Activated CD4-positive, alpha-beta T cell treated with anti-CD3 and anti-CD28 coated beads, Interleukin-2, amount 10 ng/mL, durations not matched to agents 7 days and 5 days (primary cell): Measurements from ENCODE around the gene ZBP1. TPM values are rescaled to one million over a fixed set of nuclear protein-coding genes. Genes with fewer than 3 reads are reported as not detected.

Experiments
- CTCF ChIA-PET: fragments of 350-600 bp; sonication (Branson Sonifier 250); formaldehyde crosslinking; loops from one replicate; lab custom pipeline; 2021; ENCODE audit warnings: antibody characterized with exemption; lab: Charles Lee
- POLR2A ChIA-PET: fragments of 350-600 bp; sonication (Branson Sonifier 250); formaldehyde crosslinking; loops from one replicate; lab custom pipeline; 2021; ENCODE audit warnings: antibody characterized with exemption; lab: Charles Lee
- DNase-seq: peaks from one replicate; pipeline ENCODE4 v3.0.0-alpha.2; 2020
- H3K27ac Mint-ChIP-seq: one replicate; pipeline ENCODE4 v1.8.0; 2021; ENCODE audit warnings: mild to moderate bottlenecking, moderate library complexity, mixed read lengths
- H3K27me3 Mint-ChIP-seq: one replicate; pipeline ENCODE4 v1.8.0; 2021; ENCODE audit warnings: mixed read lengths
- H3K36me3 Mint-ChIP-seq: one replicate; pipeline ENCODE4 v1.8.0; 2021; ENCODE audit warnings: low read depth, mixed read lengths
- H3K4me1 Mint-ChIP-seq: one replicate; pipeline ENCODE4 v1.8.0; 2021; ENCODE audit warnings: mixed read lengths
- H3K4me3 Mint-ChIP-seq: one replicate; pipeline ENCODE4 v1.8.0; 2021; ENCODE audit warnings: mild to moderate bottlenecking, moderate library complexity, mixed read lengths
- H3K9me3 Mint-ChIP-seq: one replicate; pipeline ENCODE4 v1.8.0; 2021; ENCODE audit warnings: mixed read lengths
- total RNA-seq, 2 experiments: library from RNA; stranded (reverse); gene quantifications; one replicate each; pipeline ENCODE4 v1.2.3, GENCODE V29; 2021

ZBP1 gene
- total RNA-seq, 2 experiments from 2014 or later = 28.3 to 31.4 TPM

DNA sequence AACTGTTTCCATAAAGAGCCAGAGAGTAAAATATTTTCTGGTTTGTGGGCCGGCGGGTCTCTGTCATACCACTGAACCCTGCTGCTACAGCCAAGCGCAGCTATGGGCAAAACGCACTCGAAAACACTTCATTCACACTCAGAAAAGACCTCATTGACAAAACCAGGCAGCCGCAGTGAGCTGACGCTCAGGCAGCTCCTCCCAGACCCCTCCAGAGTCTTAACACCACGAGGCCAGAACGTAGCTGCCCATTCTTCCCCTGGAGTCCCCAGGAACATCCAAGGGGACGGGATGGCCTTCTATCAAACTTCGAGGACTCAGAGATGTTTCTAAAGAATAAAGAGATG, 35.6 kb upstream of the ZBP1 start:
- no peak for DNase-seq
- H3K27ac Mint-ChIP-seq = no peak overlapping the region
- H3K4me3 Mint-ChIP-seq = no peak overlapping the region
- ChIA-PET POLR2A (no interaction called here), CTCF (no interaction called here)
- peaks cover 20% of the 10 kb centered on the region for H3K4me1 Mint-ChIP-seq
- H3K36me3 Mint-ChIP-seq = peaks cover 2% of the 10 kb centered on the region
- peaks cover 5% of the 10 kb centered on the region for H3K9me3 Mint-ChIP-seq
- no peaks in the 10 kb centered on the region for H3K27me3 Mint-ChIP-seq

DNA sequence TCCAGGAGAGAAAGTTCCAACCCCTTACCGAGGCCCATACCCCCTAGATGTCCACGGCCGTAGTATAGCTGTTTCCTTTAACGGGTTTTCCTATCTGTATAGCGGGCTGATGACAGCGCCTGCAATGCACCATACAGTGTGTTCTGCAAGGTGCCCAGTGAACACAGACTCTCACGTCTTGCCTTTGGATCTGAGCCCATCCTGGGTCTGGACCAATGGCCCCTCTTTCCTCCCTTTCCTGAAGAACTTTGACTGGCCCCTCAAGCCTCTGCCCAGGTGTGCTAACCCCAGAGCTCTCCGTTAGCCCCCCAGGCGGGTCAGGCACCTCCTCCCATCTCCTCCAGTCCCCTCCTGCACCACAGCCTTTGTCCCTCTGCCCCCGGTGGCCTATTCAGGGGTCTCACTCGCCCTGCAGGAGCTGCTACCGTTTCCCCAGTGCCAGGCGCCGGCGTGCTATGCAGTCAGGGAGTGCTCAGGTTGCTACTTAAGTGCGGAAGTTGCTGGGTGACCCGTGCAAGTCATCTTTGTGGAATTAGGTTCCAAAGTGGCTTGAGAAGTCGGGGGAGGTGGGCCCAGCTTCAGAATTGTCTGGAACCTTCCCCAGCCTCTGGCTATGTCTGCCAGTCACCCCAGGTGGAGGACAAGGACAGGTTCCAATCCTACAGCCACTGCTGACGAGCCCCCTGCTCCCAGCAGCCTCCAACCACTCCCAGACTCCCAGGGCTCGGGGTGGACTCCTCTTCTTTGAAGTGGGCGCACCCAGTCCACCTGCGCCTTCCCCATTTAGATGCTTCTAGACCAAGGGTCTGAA, 35.0 kb upstream of the ZBP1 start:
- H3K4me1 Mint-ChIP-seq = peaks cover 20% of the 10 kb centered on the region
- peaks cover 2% of the 10 kb centered on the region for H3K36me3 Mint-ChIP-seq
- no peak overlapping the region for H3K27ac Mint-ChIP-seq
- peaks cover 5% of the 10 kb centered on the region for H3K9me3 Mint-ChIP-seq
- no peak overlapping the region for H3K4me3 Mint-ChIP-seq
- no peak for DNase-seq
- CTCF ChIA-PET = interaction anchor here (0.6 to 1.9 kb wide), 3 partner anchors 13 to 53 kb away, joined by 3 to 4 read pairs (median 3); no protein-coding TSS in a partner anchor
- H3K27me3 Mint-ChIP-seq = peaks cover 2% of the 10 kb centered on the region
- POLR2A ChIA-PET = no interaction called here

DNA sequence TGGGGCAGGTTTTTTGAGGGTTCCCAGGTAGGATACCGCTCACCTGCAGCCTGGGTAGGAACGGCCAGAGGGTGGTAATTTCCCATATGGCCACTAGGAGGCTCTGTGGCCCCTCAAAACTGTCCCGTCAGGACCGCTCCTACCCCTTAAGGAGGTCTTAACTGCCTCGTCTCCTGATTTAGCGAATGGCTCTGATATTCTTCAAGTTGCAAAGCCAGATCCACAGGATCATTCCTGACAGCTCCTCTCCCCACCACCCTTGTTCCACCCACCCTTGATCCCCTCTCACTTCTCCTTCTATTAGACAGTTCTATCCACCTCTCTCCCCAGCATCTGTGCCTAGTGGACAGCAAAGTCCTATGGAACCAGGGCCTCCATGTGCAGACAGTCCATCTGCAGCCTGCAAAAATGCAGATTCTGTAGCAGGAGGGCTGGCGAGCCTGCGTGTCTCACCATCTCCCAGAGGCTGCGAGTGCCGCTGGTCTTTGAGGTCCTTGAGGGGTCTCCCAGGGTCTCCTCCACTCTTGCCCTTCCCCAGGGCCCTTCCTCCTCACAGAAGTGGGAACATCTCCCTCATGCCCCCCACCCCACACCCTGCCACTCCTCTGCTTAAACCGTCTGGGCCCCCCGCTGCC, 34.3 kb upstream of the ZBP1 start:
- Mint-ChIP-seq H3K36me3 (peaks cover 2% of the 10 kb centered on the region), H3K27ac (no peak overlapping the region)
- POLR2A ChIA-PET = no interaction called here

DNA sequence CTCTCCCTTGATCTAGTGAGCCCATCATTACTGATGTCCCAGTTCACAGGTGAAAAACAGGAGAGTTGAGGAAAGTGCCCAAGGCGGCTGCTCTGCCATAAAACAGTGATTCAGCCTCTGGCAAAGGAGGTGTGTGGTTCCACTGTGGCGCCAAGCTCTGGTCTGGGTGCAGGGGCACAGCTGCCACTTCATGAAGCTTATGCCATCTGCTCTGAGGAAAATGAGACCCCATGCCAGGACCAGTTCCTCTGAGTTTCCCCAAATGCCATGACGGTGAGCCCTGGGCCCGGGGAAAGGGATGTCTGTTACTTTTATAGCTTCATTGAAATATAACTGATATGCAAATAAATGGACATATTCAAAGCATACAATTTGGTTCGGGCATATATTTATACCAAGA, 33.7 kb upstream of the ZBP1 start:
- Mint-ChIP-seq H3K27me3 (peaks cover 3% of the 10 kb centered on the region), H3K9me3 (peaks cover 5% of the 10 kb centered on the region), H3K27ac (no peak overlapping the region), H3K4me1 (peaks cover 17% of the 10 kb centered on the region), H3K36me3 (peaks cover 2% of the 10 kb centered on the region), H3K4me3 (no peak overlapping the region)
- no peak for DNase-seq
- CTCF ChIA-PET = interaction anchor here (0.6 to 1.9 kb wide), 10 partner anchors 16 to 533 kb away, joined by 3 to 8 read pairs (median 4); partner anchors contain the start of gene ZBP1
- POLR2A ChIA-PET = no interaction called here

More for the DNA sequence above, 34.3 kb upstream of the ZBP1 start:
- Mint-ChIP-seq H3K27me3 (peaks cover 3% of the 10 kb centered on the region), H3K4me1 (peaks cover 20% of the 10 kb centered on the region), H3K9me3 (peaks cover 5% of the 10 kb centered on the region), H3K4me3 (no peak overlapping the region)
- DNase-seq = peak; percentile 61
- CTCF ChIA-PET = interaction anchor here (0.6 to 1.9 kb wide), 9 partner anchors 14 to 532 kb away, joined by 3 to 8 read pairs (median 4); partner anchors contain the start of gene ZBP1

DNA sequence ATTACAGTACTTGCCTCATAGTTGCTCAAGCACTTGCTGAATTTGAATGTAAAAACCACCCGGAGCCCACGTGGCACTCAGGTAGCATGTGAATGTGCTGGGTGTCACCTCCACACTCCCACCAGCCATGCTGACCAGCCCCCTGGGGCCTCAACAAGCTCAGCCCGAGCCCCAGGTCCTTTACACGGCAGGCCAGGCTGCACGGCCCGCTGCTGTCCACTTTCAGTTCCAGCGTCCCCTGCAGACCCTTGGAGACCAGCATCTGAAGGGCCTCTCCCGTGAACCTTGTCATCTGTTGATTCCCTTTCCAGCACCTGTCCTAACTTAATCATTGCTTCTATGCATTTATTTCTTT, 33.3 kb upstream of the ZBP1 start:
- H3K27me3 Mint-ChIP-seq = peaks cover 3% of the 10 kb centered on the region
- POLR2A ChIA-PET = no interaction called here
- H3K9me3 Mint-ChIP-seq = peaks cover 5% of the 10 kb centered on the region
- H3K36me3 Mint-ChIP-seq = peaks cover 2% of the 10 kb centered on the region
- no peak overlapping the region for H3K27ac Mint-ChIP-seq
- no peak for DNase-seq
- CTCF ChIA-PET = interaction anchor here (1.0 to 1.9 kb wide), 9 partner anchors 16 to 533 kb away, joined by 3 to 8 read pairs (median 4); partner anchors contain the start of gene ZBP1
- no peak overlapping the region for H3K4me3 Mint-ChIP-seq
- H3K4me1 Mint-ChIP-seq = peaks cover 15% of the 10 kb centered on the region

DNA sequence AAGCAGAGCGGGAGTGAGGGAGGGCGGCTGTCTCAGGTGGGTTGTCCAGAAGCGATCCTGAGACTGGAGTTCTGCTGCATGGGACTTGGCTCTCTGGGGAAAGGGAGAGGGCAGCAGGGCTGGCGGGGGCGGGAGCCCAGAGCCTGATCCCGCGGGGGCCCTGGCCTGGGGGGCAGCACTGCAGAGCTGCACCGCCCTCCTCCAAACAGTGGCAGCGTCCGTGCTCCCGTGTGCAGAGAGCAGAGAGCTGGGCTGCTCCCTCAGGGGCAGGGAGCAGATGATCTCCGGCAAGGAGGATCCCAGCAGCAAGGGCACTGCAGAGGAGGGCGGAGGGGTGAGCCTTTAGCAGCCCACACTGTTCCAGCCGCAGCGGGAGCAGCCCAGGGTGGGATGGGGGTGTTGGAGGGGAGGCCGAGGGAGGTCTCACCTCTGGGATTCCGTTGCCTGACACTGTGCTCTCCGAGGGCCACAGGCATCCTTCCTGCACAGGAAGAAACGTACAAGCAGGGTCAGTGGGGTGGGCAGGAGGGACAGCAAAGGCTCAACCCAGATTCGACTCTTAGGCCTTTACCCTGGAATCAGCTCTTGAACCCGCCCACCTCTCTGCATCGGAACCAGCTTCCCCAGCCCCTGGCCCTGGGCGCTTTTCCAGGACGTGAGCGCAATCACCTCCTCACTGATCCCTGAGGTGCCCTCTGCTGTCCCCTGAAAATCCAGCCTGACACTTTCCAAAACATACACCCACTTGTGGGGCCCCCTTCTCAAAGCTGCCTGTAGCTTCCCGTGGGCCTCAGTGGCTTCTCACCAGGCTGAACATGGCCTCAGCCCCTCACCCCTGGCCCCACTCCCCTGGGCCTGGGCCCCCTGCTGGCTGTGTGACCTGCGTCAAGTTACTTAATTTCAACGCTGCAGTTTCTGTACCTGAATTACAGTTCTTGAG, 32.6 kb upstream of the ZBP1 start:
- Mint-ChIP-seq H3K4me1 (peaks cover 8% of the 10 kb centered on the region), H3K4me3 (no peak overlapping the region), H3K27me3 (peaks cover 7% of the 10 kb centered on the region), H3K36me3 (no peaks in the 10 kb centered on the region), H3K9me3 (peaks cover under 1% of the 10 kb centered on the region), H3K27ac (no peak overlapping the region)
- DNase-seq = no peak
- POLR2A ChIA-PET = no interaction called here
- CTCF ChIA-PET = interaction anchor here (1.0 to 1.9 kb wide), 9 partner anchors 15 to 110 kb away, joined by 3 to 8 read pairs (median 4); partner anchors contain the start of gene ZBP1

DNA sequence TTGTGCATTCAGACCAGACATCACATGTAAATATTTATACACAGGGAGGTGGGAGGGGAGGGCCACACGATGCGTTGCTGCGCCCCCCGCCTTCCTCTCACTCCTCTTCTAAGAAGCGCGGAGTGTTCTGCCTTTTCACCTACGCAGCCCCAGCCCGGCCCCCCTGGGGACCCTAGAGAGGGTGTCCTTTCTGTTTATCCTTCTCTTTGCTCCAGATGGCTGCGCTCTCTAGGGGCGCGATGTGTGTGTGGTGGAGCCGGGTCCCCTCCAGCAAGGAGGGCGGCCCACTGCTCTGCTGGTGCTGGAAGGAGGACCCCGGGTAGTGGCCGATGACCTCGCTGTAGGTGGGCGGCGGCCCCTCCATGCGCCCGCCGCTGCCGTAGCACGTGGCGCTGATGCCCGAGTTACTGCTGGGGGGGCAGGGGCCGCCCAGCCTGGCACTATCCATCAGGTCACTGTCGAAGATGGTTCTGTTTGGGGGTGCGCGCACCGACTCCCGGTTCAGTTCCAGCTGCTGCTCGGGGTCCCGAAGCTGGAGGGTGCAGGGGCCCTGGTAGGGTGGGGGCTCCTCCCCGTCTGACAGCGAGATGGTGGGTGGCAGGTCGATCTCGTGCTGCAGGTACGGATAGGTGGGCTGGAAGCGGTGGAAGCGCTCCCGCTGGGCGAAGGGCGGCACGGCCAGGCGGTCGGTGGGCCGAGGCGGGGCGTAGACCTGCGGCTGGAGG, 31.8 kb upstream of the ZBP1 start:
- Mint-ChIP-seq H3K36me3 (no peaks in the 10 kb centered on the region), H3K9me3 (no peaks in the 10 kb centered on the region), H3K27ac (no peak overlapping the region), H3K4me1 (peaks cover under 1% of the 10 kb centered on the region), H3K27me3 (peaks cover 7% of the 10 kb centered on the region), H3K4me3 (no peak overlapping the region)
- DNase-seq = no peak
- POLR2A ChIA-PET = no interaction called here
- CTCF ChIA-PET = interaction anchor here (0.6 to 1.1 kb wide), 3 partner anchors 23 to 587 kb away, joined by 3 to 4 read pairs (median 3); no protein-coding TSS in a partner anchor

DNA sequence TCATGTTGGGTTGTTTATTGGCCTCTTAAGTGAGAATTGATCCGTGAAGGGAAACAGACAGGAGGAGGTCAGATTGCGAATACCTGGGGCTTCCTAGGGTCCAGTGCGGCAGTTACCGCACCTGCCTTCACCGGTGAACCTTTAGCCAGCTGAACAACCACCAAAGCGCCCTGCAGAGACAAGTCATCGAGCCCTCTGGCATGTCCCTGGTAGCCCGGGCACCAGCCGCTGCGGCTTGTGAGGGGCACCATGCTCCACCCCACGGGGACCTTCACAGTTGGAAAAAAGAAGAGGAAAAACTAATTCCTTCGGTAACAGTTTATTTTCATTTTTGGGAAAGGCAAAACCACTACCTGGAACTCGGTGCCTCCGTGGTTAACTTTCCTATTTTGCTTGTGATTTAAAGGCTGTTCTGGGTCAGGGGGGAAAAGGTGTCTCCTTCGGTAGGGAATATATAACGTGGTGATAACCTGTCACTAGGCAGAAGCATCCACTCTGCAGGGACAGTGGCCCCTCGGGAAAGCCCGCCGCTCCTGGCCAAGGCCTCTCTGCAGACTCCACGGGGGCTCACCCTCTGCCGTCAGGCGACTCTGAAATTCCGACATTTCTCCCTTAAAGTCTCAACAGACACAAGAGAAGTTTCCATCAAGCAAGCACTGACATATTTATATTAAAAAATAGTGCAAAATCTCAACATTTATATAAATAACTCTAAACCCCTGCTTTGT, 30.7 kb upstream of the ZBP1 start:
- Mint-ChIP-seq H3K27ac (no peak overlapping the region), H3K36me3 (no peaks in the 10 kb centered on the region), H3K4me1 (no peaks in the 10 kb centered on the region), H3K27me3 (peaks cover 10% of the 10 kb centered on the region), H3K4me3 (no peak overlapping the region), H3K9me3 (peaks cover 3% of the 10 kb centered on the region)
- CTCF ChIA-PET = interaction anchor here (0.6 to 0.7 kb wide), 2 partner anchors 341 to 588 kb away, joined by 3 read pairs; no protein-coding TSS in a partner anchor
- POLR2A ChIA-PET = no interaction called here
- no peak for DNase-seq

DNA sequence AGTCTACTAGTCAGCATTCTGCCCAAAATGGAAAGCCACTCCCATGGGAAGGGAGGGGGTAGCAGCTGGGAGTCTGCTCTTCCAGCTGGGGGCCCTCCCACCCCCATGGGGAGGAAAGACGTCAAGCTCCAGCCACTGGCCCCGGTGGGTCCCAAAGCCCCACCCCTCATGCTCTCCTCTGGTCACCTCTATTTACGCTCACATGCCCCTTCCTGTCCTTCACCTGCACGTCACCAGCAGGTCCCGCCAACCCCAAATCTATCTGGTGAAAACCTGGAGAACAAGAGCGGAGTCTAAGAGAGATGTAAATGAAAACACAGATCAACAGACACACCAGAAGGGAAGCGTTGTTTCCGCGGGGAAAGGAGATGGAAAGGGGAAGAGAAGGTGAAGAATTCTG, 30.0 kb upstream of the ZBP1 start:
- no peak for DNase-seq
- Mint-ChIP-seq H3K4me3 (no peak overlapping the region), H3K27me3 (peaks cover 12% of the 10 kb centered on the region), H3K4me1 (no peaks in the 10 kb centered on the region), H3K9me3 (peaks cover 6% of the 10 kb centered on the region), H3K27ac (no peak overlapping the region), H3K36me3 (no peaks in the 10 kb centered on the region)
- CTCF ChIA-PET = no interaction called here
- POLR2A ChIA-PET = no interaction called here

DNA sequence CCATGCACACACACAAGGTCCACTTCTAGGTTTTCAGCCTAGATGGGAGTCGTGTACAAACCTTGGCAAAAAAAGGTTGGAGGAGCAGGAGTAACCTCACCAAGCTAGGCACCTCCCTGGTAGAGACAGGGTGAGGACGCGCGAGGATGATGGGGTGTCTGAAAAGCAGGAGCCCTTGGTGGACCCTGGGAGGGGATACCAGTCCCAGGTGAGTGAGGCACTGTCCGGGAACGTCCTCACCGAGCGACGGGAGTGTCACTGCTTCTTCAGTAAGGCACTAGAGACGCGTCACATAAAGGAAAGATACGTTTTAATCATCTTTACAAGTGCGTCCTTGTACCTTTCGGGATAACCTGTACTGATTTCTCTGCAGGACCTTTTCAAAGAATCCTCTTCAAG, 29.4 kb upstream of the ZBP1 start:
- CTCF ChIA-PET = interaction anchor here (1.4 kb wide), 1 partner anchor 438 kb away, joined by 3 read pairs; no protein-coding TSS in a partner anchor
- POLR2A ChIA-PET = no interaction called here
- no peak overlapping the region for H3K27ac Mint-ChIP-seq
- no peaks in the 10 kb centered on the region for H3K36me3 Mint-ChIP-seq
- peaks cover 14% of the 10 kb centered on the region for H3K27me3 Mint-ChIP-seq
- no peaks in the 10 kb centered on the region for H3K4me1 Mint-ChIP-seq
- H3K9me3 Mint-ChIP-seq = peaks cover 9% of the 10 kb centered on the region
- DNase-seq = no peak
- H3K4me3 Mint-ChIP-seq = no peak overlapping the region

DNA sequence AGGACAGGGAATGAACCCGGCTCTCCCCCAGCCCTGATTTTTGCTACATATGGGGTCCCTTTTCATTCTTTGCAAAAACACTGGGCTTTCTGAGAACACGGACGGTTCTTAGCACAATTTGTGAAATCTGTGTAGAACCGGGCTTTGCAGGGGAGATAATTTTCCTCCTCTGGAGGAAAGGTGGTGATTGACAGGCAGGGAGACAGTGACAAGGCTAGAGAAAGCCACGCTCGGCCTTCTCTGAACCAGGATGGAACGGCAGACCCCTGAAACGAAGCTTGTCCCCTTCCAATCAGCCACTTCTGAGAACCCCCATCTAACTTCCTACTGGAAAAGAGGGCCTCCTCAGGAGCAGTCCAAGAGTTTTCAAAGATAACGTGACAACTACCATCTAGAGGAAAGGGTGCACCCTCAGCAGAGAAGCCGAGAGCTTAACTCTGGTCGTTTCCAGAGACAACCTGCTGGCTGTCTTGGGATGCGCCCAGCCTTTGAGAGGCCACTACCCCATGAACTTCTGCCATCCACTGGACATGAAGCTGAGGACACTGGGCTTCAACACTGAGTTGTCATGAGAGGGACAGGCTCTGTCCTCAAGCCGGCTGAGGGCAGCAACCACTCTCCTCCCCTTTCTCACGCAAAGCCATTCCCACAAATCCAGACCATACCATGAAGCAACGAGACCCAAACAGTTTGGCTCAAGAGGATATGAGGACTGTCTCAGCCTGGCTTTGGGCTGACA, 28.8 kb upstream of the ZBP1 start:
- Mint-ChIP-seq H3K4me1 (no peaks in the 10 kb centered on the region), H3K27ac (no peak overlapping the region), H3K4me3 (no peak overlapping the region), H3K27me3 (peaks cover 17% of the 10 kb centered on the region), H3K36me3 (no peaks in the 10 kb centered on the region), H3K9me3 (peaks cover 11% of the 10 kb centered on the region)
- ChIA-PET POLR2A (no interaction called here), CTCF (interaction anchor here (1.0 to 1.5 kb wide), 3 partner anchors 54 to 439 kb away, joined by 3 to 4 read pairs (median 3); no protein-coding TSS in a partner anchor)
- no peak for DNase-seq
